HG03196 (cell line): ENCODE results near the gene C2orf49.
"Not testable (repeated sequence)": the region's sequence is repeated elsewhere in the genome, so short reads cannot be mapped to it uniquely, and the experiment has no call there.

Experiments used
- ATAC-seq: cut with Tn5 transposase; IDR thresholded peaks from one replicate; pipeline ENCODE4 v1.9.1; 2021; ENCODE audit not compliant: unreplicated experiment

Gene C2orf49

GRCh38 chr2:105320651-105321215, 16.6 kb upstream of the C2orf49 start:
- ATAC-seq: no peak

- no peak for ATAC-seq
Measured at GRCh38 chr2:105321875-105322646, 15.3 kb upstream of the C2orf49 start.

- no peak for ATAC-seq
Measured at GRCh38 chr2:105323111-105323510, 14.2 kb upstream of the C2orf49 start.

DNA sequence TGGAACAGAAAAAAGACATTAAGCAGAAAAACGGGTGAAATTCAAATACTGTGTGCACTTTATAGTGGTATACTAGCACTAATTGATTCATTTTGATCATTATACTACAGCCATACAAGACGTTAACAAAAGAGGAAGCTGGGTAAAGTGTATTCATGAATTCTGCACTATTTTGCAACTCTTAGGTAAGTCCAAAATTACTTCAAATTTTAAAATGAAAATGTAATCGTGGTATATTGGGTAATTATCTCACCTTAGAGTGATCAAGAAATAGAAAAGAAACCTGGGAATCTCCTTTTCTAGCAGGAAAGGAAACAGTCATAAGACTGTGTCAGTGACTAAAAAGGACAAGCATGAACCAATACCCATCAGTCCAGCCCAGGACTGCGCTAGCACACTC, 13.2 kb upstream of the C2orf49 start:
- ATAC-seq: no peak

DNA sequence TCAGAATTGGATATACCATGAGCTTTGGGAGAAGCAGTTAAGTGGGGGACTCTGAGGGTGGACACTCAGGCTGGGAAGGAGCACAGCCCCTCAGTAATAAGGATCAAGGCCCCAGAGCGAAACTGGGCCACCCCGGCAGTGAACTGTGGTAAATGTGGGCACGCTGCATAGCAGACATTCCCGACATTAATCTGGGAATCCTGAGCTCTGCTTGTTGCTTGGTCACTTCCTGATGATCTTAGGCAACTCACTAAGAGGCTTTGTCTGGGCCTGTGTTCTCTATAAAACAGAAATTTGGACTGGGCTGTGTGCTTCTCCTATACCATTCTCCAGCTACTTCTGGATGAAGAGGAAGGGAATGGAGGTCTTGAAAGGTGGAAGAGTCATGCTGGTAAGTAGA, 12.6 kb upstream of the C2orf49 start:
- ATAC-seq: no peak

- ATAC-seq: no peak
Measured at GRCh38 chr2:105325389-105325963, 11.9 kb upstream of the C2orf49 start.

- not testable (repeated sequence) for ATAC-seq
Measured at GRCh38 chr2:105327271-105327670, 10.1 kb upstream of the C2orf49 start.

DNA sequence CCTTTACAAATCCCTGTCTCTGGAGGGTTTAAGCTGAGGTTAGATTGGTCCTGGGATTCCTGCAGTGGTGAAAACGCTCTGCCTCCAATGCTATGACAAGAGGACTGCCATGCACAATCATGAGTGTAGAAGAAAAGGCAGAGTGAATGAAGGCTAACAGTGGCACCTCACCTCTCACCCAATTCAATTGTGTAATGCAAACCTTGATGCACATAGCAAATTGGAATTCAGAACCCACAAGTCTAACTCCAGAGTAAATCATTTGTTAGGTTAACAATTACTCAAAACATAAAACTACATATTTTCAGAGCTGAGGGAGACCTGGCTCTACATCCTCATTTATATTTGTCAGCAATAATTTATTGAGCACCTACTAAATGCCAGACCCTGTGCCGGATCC, 9.7 kb upstream of the C2orf49 start:
- no peak for ATAC-seq

DNA sequence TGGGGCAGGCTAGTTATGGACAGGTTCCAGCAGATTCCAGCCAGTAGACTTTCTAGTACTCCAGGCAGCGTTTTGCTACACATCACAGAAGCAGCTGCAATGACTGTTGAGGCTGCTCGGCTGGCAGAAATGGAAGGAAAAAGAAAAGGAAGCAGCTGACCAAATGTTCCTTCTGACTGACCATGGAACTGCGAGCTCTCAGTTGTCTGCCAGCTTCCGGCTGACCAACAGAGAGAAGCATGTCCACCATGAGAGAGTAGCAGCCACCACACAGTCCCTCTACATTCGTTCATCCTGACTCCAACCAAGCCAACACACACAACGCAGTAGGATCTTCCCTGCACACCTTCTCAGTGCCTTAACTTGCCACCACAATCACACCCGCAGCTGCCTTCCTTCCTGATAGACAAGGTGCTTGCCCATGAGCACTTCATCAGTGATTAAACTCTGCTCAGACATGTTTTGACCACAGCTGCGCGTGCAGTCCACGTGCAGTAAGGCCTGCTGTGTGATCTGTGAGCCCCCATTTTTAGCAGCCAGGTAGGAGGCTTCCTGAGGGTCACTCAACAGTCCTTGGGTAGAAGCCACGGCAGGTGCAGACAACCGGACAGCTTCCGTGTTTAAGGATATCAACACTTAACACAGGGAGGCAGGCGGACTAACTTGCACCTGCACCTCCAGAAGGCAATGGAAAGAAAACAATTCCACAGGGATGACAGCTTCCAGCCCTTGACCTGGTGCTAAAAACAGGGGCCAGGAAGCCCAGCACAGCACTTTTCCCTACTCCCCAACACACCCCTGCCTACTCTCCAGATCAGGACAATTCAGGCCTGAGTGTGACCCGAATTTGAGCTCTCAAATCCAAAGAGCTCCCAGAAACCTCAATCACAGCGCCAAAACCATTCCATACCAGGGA, 8.8 kb upstream of the C2orf49 start:
- ATAC-seq: no peak

- no peak for ATAC-seq
Measured at GRCh38 chr2:105329197-105329554, 8.2 kb upstream of the C2orf49 start.

DNA sequence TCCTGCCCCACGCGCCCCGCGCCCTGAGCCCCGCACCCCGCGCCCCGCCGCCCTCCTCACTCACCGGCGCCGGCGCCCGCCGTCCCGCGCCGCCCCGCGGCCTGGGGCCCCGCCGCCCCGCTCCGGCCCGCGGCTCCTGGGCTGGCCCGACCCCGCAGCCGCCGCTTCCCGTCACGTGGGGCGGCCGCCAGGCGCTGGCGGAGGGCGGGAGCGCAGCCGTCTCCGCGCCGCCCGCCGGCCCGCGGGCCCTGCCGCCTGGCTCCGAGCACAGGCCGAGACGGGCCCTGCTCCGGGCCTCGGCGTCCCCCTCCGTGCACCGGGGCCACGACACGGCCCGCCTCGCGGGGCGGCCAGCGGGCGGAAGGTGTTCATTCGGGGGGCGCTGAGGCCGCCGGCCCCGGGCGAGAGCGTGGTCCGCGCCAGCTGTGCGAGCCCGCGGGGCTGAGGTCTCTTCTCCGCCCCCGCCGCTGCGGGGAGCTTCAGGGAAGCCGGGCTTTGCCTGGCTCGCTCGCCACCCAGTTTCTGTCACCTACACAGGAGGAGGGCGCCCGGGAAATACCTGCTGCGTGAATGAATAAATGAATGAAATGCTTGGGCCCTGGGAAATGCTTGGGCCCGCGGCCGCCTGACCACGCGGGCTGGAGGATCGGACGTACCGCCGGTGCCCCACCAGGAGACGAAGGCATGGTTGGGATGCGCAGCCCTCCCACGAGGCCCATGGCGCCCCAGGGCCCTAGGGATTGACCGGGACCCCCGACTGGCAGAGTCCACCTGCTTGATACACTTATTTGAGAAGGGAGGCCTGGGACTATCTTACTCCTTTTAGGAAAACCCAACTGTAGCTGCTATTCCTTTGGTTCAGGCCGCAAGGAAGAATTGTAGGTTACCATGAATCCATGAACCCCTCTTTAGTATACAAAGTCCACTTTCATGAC, 7.5 kb upstream of the C2orf49 start, which contains the start of gene TGFBRAP1:
Gene TGFBRAP1, minus strand, starts transcription at position 175 of the 935 bp plus-strand sequence. CDS start 21,434 bp downstream, outside the sequence.
- ATAC-seq: peak; percentile 75

- ATAC-seq: no peak
Measured at GRCh38 chr2:105330681-105331375, 6.5 kb upstream of the C2orf49 start.

DNA sequence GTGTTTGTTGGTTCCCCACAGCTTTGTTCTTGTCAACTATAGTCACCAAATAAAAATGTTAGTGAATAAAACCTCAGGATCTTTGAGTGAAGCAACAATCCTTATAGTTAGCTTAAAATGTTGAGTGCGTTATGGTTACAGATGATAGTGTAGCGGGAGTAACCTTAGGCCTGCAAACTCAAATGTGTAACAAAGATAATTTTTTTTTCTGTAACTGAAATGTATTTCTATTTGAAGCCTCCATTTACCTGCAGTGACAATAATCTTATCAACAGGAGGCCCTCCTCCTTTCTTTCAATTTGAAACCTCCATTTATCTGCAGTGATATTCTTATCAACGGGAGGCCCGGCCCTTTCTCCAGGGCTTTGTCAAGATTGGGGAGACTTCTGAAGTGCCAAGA, 3.1 kb upstream of the C2orf49 start:
- ATAC-seq: no peak

- ATAC-seq: no peak
Measured at GRCh38 chr2:105335469-105335868, 1.9 kb upstream of the C2orf49 start.

DNA sequence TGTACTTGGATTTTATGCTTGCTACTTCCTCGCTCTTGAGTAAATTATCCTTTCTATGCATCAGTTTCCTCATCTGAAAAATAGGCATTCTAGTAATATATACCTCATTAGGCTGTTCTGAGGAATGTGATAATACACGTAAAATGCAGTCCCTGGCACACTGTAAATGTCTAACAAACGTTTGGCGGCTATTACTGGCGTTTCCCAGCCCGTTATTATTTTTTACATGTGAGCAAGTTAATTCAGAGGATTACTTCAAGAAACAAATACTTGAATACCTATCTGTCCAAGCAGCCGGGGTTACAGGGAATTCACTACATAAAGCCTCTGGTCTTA, 586 bp upstream of the C2orf49 start:
- ATAC-seq: no peak

GRCh38 chr2:105338020-105338385, 663 bp downstream of the C2orf49 start:
- ATAC-seq: peak; percentile 20

GRCh38 chr2:105339414-105339813, 2.1 kb downstream of the C2orf49 start:
- no peak for ATAC-seq

DNA sequence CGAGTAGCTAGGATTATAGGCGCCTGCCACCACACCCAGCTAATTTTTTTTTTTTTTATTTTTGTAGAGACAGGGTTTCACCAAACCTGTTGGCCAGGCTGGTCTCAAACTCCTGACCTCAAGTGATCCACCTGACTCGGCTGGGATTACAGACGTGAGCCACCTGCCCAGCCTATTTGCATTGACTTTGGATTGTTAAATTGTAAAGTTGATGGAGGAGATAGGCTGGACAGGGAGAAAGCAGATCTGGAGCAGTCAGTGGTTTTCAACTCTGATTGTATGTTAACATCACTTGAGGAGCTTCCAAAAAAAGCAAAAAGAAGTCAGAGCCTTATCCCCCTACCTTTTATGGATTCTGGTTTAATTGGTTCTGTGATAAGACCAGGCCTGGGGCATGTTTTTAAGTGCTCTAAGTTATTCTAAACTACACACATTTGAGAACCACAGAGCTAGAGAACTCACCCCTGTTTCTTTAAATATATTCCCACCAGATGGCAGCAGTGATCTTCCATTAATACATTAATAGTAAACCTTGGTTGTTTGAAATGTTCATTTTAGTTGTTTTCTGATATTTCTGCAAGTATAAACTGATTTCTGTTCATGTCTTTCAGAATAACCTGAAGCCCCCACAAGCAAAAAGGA, 7.5 kb downstream of the C2orf49 start:
- no peak for ATAC-seq

DNA sequence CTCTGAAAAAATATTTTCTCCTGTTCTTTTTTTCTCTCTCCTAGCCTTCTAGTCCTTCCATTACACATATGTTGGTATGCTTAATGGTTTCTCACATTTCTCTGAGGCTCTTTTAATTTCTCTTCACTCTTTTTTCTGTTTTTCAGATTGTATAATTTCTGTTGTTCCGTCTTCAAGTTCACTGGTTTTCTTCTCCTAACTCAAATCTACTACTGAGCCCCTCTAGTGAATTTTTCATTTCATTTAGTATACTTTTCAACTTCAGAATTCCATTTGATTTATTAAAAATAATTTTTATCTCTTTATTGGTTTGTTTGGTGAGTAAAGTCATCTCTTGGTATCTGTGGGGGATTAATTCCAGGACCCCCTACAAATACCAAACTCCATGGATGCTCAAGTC, 19.8 kb downstream of the C2orf49 start:
- ATAC-seq: no peak
